H1 (cell line): ENCODE results near the gene CCDC106. TPM values are rescaled to one million over a fixed set of nuclear protein-coding genes. Genes with fewer than 3 reads are reported as not detected.

Source experiments
- BACH1 ChIP-seq: IDR thresholded peaks from 2 replicates; pipeline ENCODE4 v1.6.1; 2012; ENCODE audit warnings: low read length, improper control_type of control experiment
- EP300 ChIP-seq, 2 experiments: IDR thresholded peaks; 1 replicate in 1 of 2; 2 replicates in 1 of 2; pipeline ENCODE4 v1.6.1; 2011 to 2012; ENCODE audit warnings: low read depth in 2 of 2, low read length in 2 of 2, mild to moderate bottlenecking in 2 of 2, borderline replicate concordance in 1 of 2, inconsistent platforms in 1 of 2, moderate library complexity in 1 of 2
- GABPA ChIP-seq: IDR thresholded peaks from 2 replicates; pipeline ENCODE4 v1.6.1; 2011; ENCODE audit warnings: mild to moderate bottlenecking, low read length, moderate library complexity, borderline replicate concordance; ENCODE audit not compliant: insufficient read depth
- SAP30 ChIP-seq: fragments of 300-600 bp; sonication (generic); IDR thresholded peaks from 2 replicates; pipeline ENCODE4 v1.7.1; 2012; ENCODE audit warnings: low read length, moderate library complexity, mild to moderate bottlenecking, inconsistent platforms; ENCODE audit not compliant: insufficient read depth, insufficient replicate concordance
- SP2 ChIP-seq: IDR thresholded peaks from 2 replicates; pipeline ENCODE4 v1.6.1; 2012; ENCODE audit warnings: mild to moderate bottlenecking, low read length, inconsistent platforms
- SUZ12 ChIP-seq: fragments of 200-600 bp; sonication (generic); IDR thresholded peaks from 2 replicates; pipeline ENCODE4 v1.6.1; 2012; ENCODE audit warnings: mild to moderate bottlenecking, inconsistent platforms, low read length, moderate library complexity, mixed read lengths
- YY1 ChIP-seq: IDR thresholded peaks from 2 replicates; pipeline ENCODE4 v1.6.1; 2011; ENCODE audit warnings: low read depth, mild to moderate bottlenecking, low read length
- polyA plus RNA-seq, 7 experiments: library from polyadenylated mRNA; depleted of rRNA in 3 of 7; stranded (reverse) in 5 of 7; unstranded in 2 of 7; fragments of >200 nt in 5 of 7; fragments of 200-250 nt in 2 of 7; gene quantifications; 1 replicate in 5 of 7; 2 replicates in 1 of 7; 4 replicates in 1 of 7; pipeline versions ENCODE4 v1.2.1 to v1.2.3, GENCODE V29; 2011 to 2013; ENCODE audit warnings: missing spikeins in 2 of 7, mixed read lengths in 2 of 7
- total RNA-seq: library from RNA; stranded (reverse); fragmentation: NEBNext Ultra II Directional; extraction: Animal tissue kit (Norgen Biotek cat#: 25700); gene quantifications from 2 replicates; pipeline ENCODE4 v1.2.1, GENCODE V29; 2021

The CCDC106 gene
- total and polyA plus RNA-seq, 2 of the 8 experiments (the other 6 are each of a cell fraction or from before 2014, with no cell fraction given), result 12.0 to 20.1 TPM

- TF ChIP-seq GABPA (peak; percentile 67; the same call in 1 of the 2 replicates), BACH1 (peak; percentile 27), EP300 (IDR thresholded peaks at IDR 0.05; ENCODE audit: borderline replicate concordance in 1 of 2, low read depth in 2 of 2, low read length in 2 of 2) (no peak), SUZ12 (0 out of 2 replicates have a peak, but pooled peaks have one; percentile 21), YY1 (peak; percentile 5; the same call in 1 of the 2 replicates), SAP30 (no peak), SP2 (no peak)
- TF ChIP-seq, all 59 proteins: peak for 9
Observed at GRCh38 chr19:55640577-55641425, 7.2 kb upstream of the CCDC106 start, which contains the start of gene ZNF580 (continued).
